Stimulated activated naive CD4-positive, alpha-beta T cell (primary cell): ENCODE data around the gene GRHL1.

Experiments
- DNase-seq, 6 experiments: peaks; one replicate each; lab custom pipeline; 2025; lab: John Stamatoyannopoulos, UW

Gene GRHL1

DNA sequence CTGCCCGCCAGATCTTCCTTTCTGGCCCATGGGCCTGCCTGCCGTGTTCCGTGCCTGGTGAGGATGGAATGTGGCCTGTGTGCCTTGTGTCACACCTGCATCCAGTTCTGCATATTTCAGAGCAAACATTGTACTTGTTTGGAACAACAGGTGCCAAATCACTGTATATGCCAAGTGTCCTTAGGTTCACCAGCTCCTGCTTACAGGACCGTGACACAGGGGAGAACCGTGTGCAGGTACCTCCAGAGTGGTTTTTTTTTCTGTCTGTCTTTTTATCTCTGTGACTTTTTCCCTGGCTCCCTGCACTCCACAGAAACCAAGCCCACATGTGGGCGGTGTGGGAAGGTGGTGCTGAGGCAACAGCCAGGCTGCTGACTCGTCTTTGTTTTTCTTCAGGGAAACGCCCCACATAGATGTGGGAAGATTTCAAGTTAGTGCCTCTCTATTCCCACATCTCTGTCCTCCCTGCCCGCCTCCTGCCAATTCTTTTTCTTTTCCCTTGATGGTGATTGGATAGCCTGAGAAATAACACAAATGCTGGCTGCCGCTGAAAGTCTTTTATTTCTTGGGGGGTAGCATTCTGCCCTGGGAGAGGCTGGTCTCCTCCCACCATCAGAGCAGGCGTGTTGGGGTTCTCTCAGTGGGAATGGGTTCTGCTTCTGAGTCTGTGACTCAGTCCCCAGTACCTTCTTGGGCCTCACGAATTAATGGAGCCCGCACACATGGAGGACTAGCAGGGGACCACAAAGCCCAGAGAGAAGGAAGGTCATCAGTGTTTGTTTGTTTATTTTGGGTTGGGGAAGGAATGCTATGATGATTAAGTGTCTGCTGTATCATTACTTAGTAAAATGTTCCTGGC is 21.4 kb downstream of the GRHL1 start:
- DNase-seq: no peak

- no peak for DNase-seq
Observed at GRCh38 chr2:9973690-9974089, 22.2 kb downstream of the GRHL1 start.

DNA sequence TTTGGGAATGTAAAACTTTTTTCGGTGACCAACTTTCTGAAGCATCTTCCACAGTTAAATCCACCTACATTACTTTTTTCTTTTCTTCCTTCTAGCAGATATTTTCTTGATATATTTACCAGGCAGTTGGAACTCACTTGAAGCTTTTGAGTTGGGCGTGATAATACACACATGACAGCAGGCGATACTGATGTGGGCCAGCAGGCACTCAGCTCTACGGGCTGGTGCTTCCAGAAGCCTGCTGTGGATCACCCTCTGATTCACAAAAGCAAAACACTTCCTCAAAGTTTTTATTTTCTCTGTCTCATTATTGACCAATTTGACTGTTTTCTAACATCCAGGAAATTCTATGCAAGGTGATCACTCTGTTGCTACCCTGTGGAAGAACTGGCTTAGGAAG is 22.9 kb downstream of the GRHL1 start:
- DNase-seq: no peak

GRCh38 chr2:9975328-9975727 is 23.8 kb downstream of the GRHL1 start:
- DNase-seq: no peak

- no peak for DNase-seq
Observed at GRCh38 chr2:9975805-9976447, 24.4 kb downstream of the GRHL1 start.

- peak in 1 of 6 experiments; percentile 1 for DNase-seq
Observed at GRCh38 chr2:9979977-9980376, 28.5 kb downstream of the GRHL1 start.

DNA sequence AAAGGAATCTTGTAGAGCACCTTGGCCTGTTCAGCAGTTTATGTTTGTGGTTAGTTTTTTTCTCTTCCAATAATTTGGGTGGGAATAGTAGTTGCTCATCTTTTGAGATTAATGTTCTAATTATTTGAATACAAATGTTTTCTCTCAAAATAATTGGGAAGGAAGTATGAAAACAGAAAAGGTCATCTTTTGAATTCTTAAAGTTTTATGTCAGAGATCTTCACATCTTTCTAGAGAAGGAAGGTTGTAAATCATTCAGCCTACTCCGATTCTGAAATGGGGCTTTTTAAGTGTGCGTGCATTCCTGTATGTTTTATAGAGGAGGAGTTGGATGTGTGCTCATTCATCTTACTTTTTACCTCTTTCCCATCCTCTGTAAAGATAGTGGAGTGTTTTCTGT is 29.0 kb downstream of the GRHL1 start:
- DNase-seq: no peak

DNA sequence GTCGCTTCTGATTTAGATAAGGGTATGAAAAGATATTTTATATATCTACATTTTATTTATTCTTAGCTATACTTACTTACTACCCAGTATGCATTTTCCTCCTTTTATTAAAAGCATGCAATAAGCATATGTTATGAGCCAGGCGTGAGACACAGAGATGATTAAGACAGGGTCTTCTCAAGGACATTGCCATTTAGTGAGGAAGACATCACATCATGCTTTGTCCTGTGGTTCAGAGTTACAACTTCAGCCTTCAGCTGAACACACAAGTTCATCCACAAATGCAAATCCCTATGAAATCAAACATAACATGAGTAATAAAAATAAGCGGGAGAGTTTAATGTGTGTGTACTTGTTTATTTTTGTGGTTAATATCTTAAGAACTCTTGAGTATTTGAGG is 30.2 kb downstream of the GRHL1 start:
- no peak for DNase-seq

DNA sequence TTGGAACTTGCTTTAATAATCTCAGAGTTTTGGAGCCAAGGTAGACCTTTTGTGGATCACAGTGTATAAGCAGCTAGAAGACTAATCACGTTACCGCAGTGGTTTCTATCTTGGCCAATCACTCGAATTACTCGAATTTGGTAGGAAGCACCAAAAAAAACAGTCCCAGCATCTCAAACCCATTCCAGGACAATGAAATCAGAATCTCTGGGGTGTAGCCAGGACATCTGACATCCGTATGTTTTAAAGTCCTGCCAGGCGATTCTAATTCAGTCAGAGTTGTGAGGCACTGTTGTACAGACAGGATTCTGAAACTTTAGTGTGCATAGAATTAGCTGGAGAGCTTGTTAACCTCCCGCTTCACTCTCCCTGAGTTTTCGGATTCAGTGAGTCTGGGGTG is 30.8 kb downstream of the GRHL1 start:
- DNase-seq: no peak

DNA sequence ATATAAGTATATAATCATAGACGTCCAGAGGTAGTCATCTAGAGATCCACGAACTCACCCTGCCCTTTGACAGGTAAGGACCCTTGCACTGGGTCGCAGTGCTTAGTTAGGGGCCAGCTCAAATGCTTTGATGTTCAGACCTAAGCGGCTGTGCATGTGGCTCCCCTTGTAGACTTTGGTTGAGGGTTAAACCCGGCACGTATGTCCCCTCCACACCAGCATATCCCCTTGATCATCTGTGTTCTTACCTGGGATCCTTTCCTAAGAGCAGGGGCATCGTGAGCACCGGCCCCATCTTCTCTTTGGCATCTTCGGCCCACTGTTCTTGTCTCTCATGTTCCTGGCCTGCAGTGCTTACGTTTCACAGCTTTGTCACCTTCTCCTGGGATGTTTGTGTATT is 31.4 kb downstream of the GRHL1 start:
- no peak for DNase-seq

- DNase-seq: no peak
Observed at GRCh38 chr2:9983401-9984216, 32.1 kb downstream of the GRHL1 start.

GRCh38 chr2:9984217-9984739 is 32.8 kb downstream of the GRHL1 start:
- DNase-seq: peak in 3 of 6 experiments; percentile 36 to 71 (median 53)

DNA sequence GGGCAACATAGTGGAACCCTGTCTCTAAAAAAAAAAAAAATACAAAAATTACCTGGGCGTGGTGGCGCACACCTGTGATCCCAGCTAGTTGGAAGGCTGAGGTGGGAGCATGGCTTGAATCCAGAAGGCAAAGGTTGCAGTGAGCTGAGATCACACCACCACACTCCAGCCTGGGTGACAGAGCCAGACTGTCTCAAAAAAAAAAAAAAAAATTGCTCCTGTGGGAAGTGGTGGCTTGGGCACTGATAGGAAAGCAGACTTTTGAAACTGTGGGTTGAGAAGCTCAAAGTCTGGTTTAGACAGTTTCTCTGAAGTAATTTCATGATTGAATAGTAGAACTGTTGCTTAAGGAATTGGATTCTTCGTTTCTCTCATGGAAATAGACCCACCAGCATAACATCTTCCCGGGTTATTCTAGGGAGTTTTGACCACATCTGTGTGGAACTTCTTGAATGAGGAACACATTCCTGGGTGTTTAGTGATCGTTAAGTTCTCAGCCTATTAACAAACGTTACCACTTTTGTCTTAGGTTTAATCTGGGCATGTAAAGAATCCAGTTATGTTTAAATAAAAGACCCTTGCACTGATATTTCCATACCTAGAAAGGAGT is 33.5 kb downstream of the GRHL1 start:
- DNase-seq: no peak

DNA sequence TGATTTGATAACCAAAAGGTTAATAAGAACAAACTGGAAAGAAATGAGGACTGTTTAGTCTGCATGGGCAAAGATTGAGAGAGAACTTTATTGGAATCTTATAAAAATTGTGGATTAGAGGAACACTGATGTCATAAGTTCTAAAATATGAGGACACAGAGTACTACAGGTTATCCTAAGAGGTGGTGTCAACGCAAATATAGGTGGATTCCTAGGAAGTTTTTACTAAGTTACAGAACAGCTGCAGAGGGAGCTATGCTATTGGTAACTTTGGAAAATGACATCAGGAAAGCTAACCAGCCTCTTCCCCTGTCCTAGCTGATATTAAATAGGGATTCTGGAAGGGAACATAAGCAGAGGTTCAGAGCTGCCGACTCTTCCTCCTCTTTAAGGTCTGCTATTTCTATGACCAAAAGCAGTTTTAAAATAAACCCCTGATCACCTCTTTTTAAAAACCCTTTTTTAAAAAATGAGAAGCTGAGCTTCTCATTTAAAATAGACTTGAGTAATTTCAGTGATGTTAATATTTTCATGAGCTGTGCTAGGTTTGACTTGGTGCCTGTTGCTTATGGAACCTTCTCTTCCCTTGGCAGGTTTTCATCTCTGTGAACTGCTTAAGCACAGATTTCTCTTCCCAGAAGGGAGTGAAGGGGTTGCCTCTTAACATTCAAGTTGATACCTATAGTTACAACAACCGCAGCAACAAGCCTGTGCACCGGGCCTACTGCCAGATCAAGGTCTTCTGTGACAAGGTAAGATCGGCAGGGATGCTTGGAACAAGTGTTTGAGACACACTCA is 34.2 kb downstream of the GRHL1 start:
- DNase-seq: no peak

DNA sequence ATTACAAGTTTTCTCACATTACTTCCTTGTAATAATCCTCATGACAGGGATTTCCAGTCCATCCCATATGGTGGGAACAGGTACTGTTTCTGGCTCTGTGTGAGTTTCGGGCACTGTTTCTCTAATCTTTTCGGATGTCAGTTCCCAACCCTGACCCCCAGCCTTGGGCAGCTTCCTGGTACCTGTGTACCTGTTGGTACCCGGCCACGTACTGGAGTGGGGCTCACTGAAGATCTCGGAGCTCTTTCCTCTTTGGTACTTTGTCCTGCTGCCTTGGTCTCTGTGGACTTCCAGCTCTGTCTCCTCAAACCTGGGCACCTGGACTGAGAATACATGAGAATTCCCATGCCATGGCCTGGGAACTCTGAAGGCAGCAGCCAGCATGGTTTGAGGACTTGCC is 36.8 kb downstream of the GRHL1 start:
- no peak for DNase-seq

GRCh38 chr2:9990736-9991135 is 39.2 kb downstream of the GRHL1 start:
- DNase-seq: no peak

- DNase-seq: no peak
Observed at GRCh38 chr2:9991221-9991620, 39.7 kb downstream of the GRHL1 start.

- no peak for DNase-seq
Observed at GRCh38 chr2:9991829-9992273, 40.4 kb downstream of the GRHL1 start.

GRCh38 chr2:9992427-9993187 is 41.1 kb downstream of the GRHL1 start:
- no peak for DNase-seq

GRCh38 chr2:9993488-9994165 is 42.1 kb downstream of the GRHL1 start:
- no peak for DNase-seq
